Tibial nerve (tissue), 4 donors: ENCODE data around the gene FBXW8. TPM values are rescaled to one million over a fixed set of nuclear protein-coding genes. Genes with fewer than 3 reads are reported as not detected.

ENCODE experiments used
- DNase-seq, 2 donors: peaks; one replicate each; pipeline ENCODE4 v3.0.0-alpha.2; 2019; ENCODE audit warnings: low spot score in 2 of 2
- H3K27ac ChIP-seq, 4 donors: fragments of 200-600 bp; sonication (generic) in 3 of 4; one replicate each; pipeline ENCODE4 v1.5.1; 2017 to 2019; ENCODE audit warnings: mild to moderate bottlenecking in 1 of 4
- H3K27me3 ChIP-seq, 2 donors: fragments of 200-600 bp; sonication (generic) in 1 of 2; one replicate each; pipeline versions ENCODE4 v1.5.1 to v1.6.0; 2017 to 2019
- H3K36me3 ChIP-seq, 3 donors: fragments of 200-600 bp; sonication (generic); one replicate each; pipeline ENCODE4 v1.5.1; 2018 to 2019
- H3K4me1 ChIP-seq, 4 donors: fragments of 200-600 bp; sonication (generic) in 3 of 4; one replicate each; pipeline ENCODE4 v1.5.1; 2017 to 2019
- H3K4me3 ChIP-seq, 4 donors: fragments of 200-600 bp; sonication (generic) in 3 of 4; one replicate each; pipeline ENCODE4 v1.5.1; 2017 to 2019; ENCODE audit warnings: mild to moderate bottlenecking in 1 of 4, moderate library complexity in 1 of 4
- H3K9me3 ChIP-seq, 4 donors: fragments of 200-600 bp; sonication (generic) in 3 of 4; one replicate each; pipeline ENCODE4 v1.5.1; 2017 to 2019
- CTCF ChIP-seq, 5 experiments: fragments of 200-600 bp in 3 of 5; fragments of 450-650 bp in 2 of 5; sonication (generic) in 3 of 5; IDR thresholded peaks; one replicate each; pipeline ENCODE4 v1.5.1; 2016 to 2019; ENCODE audit warnings: antibody characterized with exemption in 5 of 5, mild to moderate bottlenecking in 3 of 5, moderate library complexity in 2 of 5
- EP300 ChIP-seq, 2 donors: sonication (generic); formaldehyde crosslinking; IDR thresholded peaks; one replicate each; pipeline ENCODE4 v1.6.1; 2017; ENCODE audit warnings: antibody characterized with exemption in 2 of 2, mild to moderate bottlenecking in 1 of 2
- POLR2A ChIP-seq, 2 donors: fragments of 450-650 bp; IDR thresholded peaks; one replicate each; pipeline ENCODE4 v1.6.1; 2017; ENCODE audit warnings: antibody characterized with exemption in 2 of 2, mild to moderate bottlenecking in 2 of 2, moderate library complexity in 2 of 2
- WGBS, 2 donors: methylation state at CpG; one replicate each; pipeline ENCODE4 v1.1.5; 2018; 5-methylcytosine and 5-hydroxymethylcytosine counted together
- total RNA-seq, 4 donors: library from RNA; depleted of rRNA; stranded (reverse); fragments of >200 nt; gene quantifications; one replicate each; pipeline ENCODE4 v1.1.0, GENCODE V29; 2016

FBXW8 gene
- total RNA-seq, 4 donors from 2014 or later, result 26.7 to 38.4 (median 29.0) TPM

GRCh38 chr12:117050060-117050459 lies 139.3 kb downstream of the FBXW8 start:
- 48 to 54% methylated on average over 5 of the region's 5 CpGs for WGBS, 2 donors
- no peaks in the 10 kb centered on the region for H3K36me3 ChIP-seq
- H3K4me3 ChIP-seq, result no peak overlapping the region
- H3K4me1 ChIP-seq, result peaks cover 0 to 20% (median 0%) of the 10 kb centered on the region in 4 donors
- TF ChIP-seq EP300 (IDR thresholded peaks at IDR 0.05), result no peak
- TF ChIP-seq POLR2A (IDR thresholded peaks at IDR 0.05), result no peak
- no peak for TF ChIP-seq CTCF (IDR thresholded peaks at IDR 0.05)
- no peak for DNase-seq
- no peak overlapping the region for H3K27ac ChIP-seq
- H3K9me3 ChIP-seq, result no peaks in the 10 kb centered on the region
- peaks cover 0 to 18% of the 10 kb centered on the region in 2 donors for H3K27me3 ChIP-seq

- TF ChIP-seq EP300 (IDR thresholded peaks at IDR 0.05) (no peak), CTCF (IDR thresholded peaks at IDR 0.05) (no peak), POLR2A (IDR thresholded peaks at IDR 0.05) (no peak)
- Histone ChIP-seq H3K4me1 (peaks cover 0 to 13% (median 0%) of the 10 kb centered on the region in 4 donors), H3K9me3 (no peaks in the 10 kb centered on the region), H3K36me3 (no peaks in the 10 kb centered on the region), H3K4me3 (no peak overlapping the region), H3K27ac (no peak overlapping the region), H3K27me3 (peaks cover 0 to 18% of the 10 kb centered on the region in 2 donors)
- no peak for DNase-seq
- 67 to 71% methylated on average over 10 of the region's 10 CpGs for WGBS, 2 donors
These were observed 140.6 kb downstream of the FBXW8 start for GRCh38 chr12:117051380-117051779.

- WGBS, 2 donors, result 51 to 53% methylated on average over 8 of the region's 8 CpGs
- TF ChIP-seq EP300 (IDR thresholded peaks at IDR 0.05) (no peak), CTCF (IDR thresholded peaks at IDR 0.05) (no peak), POLR2A (IDR thresholded peaks at IDR 0.05) (no peak)
- no peak for DNase-seq
- H3K4me1 ChIP-seq, result peaks cover 0 to 13% (median 0%) of the 10 kb centered on the region in 4 donors
- no peaks in the 10 kb centered on the region for H3K9me3 ChIP-seq
- no peaks in the 10 kb centered on the region for H3K36me3 ChIP-seq
- no peak overlapping the region for H3K27ac ChIP-seq
- H3K27me3 ChIP-seq, result peaks cover 0 to 18% of the 10 kb centered on the region in 2 donors
- no peak overlapping the region for H3K4me3 ChIP-seq
These were observed 141.8 kb downstream of the FBXW8 start for GRCh38 chr12:117052386-117053049.

- Histone ChIP-seq H3K4me1 (peaks cover 0 to 12% (median 0%) of the 10 kb centered on the region in 4 donors), H3K4me3 (no peak overlapping the region), H3K36me3 (no peaks in the 10 kb centered on the region), H3K27ac (no peak overlapping the region), H3K9me3 (no peaks in the 10 kb centered on the region), H3K27me3 (peaks cover 0 to 15% of the 10 kb centered on the region in 2 donors)
- TF ChIP-seq EP300 (IDR thresholded peaks at IDR 0.05), result no peak
- TF ChIP-seq CTCF (IDR thresholded peaks at IDR 0.05), result no peak
- no peak for TF ChIP-seq POLR2A (IDR thresholded peaks at IDR 0.05)
- WGBS, 2 donors, result 71 to 73% methylated on average over 9 of the region's 9 CpGs
- no peak for DNase-seq
These were observed 142.3 kb downstream of the FBXW8 start for GRCh38 chr12:117053050-117053400.

GRCh38 chr12:117053597-117054201 lies 142.9 kb downstream of the FBXW8 start:
- Histone ChIP-seq H3K4me1 (peaks cover 0 to 5% (median 0%) of the 10 kb centered on the region in 4 donors), H3K9me3 (no peaks in the 10 kb centered on the region), H3K27me3 (peaks cover 0 to 8% of the 10 kb centered on the region in 2 donors), H3K36me3 (no peaks in the 10 kb centered on the region), H3K4me3 (no peak overlapping the region), H3K27ac (no peak overlapping the region)
- WGBS, 2 donors, result 78 to 80% methylated on average over 18 of the region's 18 CpGs
- TF ChIP-seq POLR2A (IDR thresholded peaks at IDR 0.05) (no peak), CTCF (IDR thresholded peaks at IDR 0.05) (no peak), EP300 (IDR thresholded peaks at IDR 0.05) (no peak)
- DNase-seq, result no peak
